Coronary artery (tissue), 2 donors: ENCODE results near the gene POTEF.
"Not testable (repeated sequence)": the region's sequence is repeated elsewhere in the genome, so short reads cannot be mapped to it uniquely, and the experiment has no call there.

Experiments used
- DNase-seq: peaks from one replicate; pipeline ENCODE4 v3.0.0-alpha.2; 2017; ENCODE audit warnings: low spot score
- H3K27ac ChIP-seq, 2 donors: fragments of 200-600 bp; sonication (generic); one replicate each; pipeline ENCODE4 v1.5.1; 2016 to 2019
- H3K4me3 ChIP-seq: fragments of 200-600 bp; sonication (generic); 2 replicates; pipeline ENCODE4 v1.5.1; 2016; ENCODE audit warnings: mild to moderate bottlenecking, moderate library complexity
- TF ChIP-seq, protein P1 (sequence below): fragments of 200-600 bp; sonication (generic); IDR thresholded peaks from one replicate; pipeline ENCODE4 v1.5.1; 2019; ENCODE audit warnings: antibody characterized with exemption

POTEF gene

DNA sequence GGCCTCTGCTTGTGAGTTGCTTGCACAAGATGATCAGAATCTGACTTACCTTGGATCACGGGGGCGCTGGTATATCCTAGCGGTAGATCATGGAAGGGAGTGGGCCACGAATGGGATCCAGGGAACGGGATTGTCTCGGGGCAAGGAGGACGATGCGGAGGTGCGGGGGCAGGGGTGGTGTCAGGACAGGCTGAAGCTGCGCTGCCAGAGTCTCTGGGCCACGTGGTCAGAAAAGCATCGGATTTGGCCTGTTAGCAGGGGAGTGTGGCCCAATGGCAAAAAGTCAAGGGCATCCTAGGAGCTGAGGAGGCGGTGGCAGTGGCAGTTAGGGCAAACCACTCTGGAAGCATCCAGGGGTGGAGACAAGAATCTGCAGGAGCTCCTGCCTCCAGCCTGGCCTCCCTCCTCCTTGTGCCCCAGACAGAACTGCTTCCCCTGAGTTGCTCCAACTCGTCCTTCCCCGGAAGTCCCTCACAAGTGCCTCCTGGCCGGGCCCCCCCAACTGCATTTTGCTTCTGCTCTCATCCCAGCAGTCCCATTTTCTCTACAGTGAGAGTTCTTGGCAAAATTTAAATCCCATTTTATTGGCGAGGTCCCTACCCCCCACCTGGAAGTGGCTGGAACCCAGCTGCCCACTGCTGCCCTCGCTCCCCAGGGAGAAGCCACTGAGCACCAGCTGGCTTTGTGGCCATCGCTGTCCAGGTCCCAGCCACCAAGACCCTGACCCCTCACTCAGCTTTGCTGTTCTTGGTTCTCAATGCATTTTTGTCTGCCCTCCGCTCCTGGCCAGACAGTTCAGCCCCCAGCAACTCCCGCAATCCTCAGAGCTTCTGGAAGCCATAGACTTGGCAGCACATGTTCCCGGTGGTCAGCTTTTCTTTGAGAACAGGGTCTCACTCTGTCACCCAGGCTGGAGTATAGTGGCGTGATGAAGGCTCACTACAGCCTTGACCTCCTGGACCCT is 21.4 kb upstream of the POTEF start:
- DNase-seq, result no peak
- no peak overlapping the region for H3K4me3 ChIP-seq
- TF ChIP-seq, protein P1, sequence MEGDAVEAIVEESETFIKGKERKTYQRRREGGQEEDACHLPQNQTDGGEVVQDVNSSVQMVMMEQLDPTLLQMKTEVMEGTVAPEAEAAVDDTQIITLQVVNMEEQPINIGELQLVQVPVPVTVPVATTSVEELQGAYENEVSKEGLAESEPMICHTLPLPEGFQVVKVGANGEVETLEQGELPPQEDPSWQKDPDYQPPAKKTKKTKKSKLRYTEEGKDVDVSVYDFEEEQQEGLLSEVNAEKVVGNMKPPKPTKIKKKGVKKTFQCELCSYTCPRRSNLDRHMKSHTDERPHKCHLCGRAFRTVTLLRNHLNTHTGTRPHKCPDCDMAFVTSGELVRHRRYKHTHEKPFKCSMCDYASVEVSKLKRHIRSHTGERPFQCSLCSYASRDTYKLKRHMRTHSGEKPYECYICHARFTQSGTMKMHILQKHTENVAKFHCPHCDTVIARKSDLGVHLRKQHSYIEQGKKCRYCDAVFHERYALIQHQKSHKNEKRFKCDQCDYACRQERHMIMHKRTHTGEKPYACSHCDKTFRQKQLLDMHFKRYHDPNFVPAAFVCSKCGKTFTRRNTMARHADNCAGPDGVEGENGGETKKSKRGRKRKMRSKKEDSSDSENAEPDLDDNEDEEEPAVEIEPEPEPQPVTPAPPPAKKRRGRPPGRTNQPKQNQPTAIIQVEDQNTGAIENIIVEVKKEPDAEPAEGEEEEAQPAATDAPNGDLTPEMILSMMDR, result no peak
- H3K27ac ChIP-seq, result no peak overlapping the region

DNA sequence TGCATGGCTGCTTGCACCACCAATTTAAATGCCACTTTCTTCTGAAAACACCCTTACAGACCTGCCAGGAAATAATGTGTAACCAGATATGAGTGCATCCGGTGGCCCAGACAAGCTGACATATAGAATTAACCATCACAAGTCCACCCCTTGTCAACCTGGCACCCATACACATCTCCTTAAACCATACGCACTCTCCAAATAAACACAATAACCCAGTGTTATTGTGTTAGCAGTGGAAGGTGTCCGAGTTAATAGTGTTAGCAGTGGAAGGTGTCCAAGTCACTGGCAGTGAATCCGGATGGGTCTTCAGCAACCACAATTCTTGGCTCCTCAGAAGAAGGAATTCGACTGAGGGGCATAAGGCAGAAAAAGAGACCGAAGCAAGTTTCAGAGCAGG is 19.5 kb upstream of the POTEF start:
- not testable (repeated sequence) for H3K4me3 ChIP-seq, H3K27ac ChIP-seq, DNase-seq

DNA sequence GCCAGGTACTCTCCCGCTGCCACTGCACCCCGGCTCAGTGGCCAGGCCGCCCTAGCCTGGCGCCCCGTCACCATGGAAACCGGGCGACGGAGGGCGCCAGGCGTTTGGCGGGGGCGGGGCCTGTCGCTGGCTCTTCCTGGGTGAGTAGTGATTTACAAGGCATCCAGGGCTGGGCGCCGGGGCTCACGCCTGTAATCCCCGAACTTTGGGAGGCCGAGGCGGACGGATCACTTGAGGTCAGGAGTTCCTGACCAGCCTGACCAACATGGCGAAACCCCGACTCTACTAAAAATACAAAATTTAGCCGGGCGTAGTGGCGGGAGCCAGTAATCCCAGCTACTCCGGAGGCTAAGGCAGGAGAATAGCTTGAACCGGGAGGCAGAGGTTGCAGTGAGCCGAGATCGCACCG is 16.0 kb upstream of the POTEF start, which contains the start of gene CCDC74B:
CCDC74B (minus strand) TSS at position 107 of the 409 bp plus-strand sequence. CDS start 116 bp downstream, outside the sequence.
- H3K4me3 ChIP-seq, result peak within 1 kb of the TSS; percentile 67
- not testable (repeated sequence) for DNase-seq, H3K27ac ChIP-seq

- DNase-seq, H3K27ac ChIP-seq: not testable (repeated sequence)
- H3K4me3 ChIP-seq, result peak overlapping the region; percentile 67
Observed at GRCh38 chr2:130143266-130144039, 14.4 kb upstream of the POTEF start.

GRCh38 chr2:130142396-130143265 is 13.6 kb upstream of the POTEF start:
- not testable (repeated sequence) for H3K4me3 ChIP-seq, H3K27ac ChIP-seq
- DNase-seq, result peak; percentile 52

- peak; percentile 55 for DNase-seq
- not testable (repeated sequence) for H3K4me3 ChIP-seq
Observed at GRCh38 chr2:130141645-130142370, 12.8 kb upstream of the POTEF start.

GRCh38 chr2:130141002-130141401 is 12.0 kb upstream of the POTEF start:
- DNase-seq, H3K27ac ChIP-seq, H3K4me3 ChIP-seq: not testable (repeated sequence)

More at GRCh38 chr2:130141645-130142370, 12.8 kb upstream of the POTEF start:
- H3K27ac ChIP-seq, result not testable (repeated sequence)

DNA sequence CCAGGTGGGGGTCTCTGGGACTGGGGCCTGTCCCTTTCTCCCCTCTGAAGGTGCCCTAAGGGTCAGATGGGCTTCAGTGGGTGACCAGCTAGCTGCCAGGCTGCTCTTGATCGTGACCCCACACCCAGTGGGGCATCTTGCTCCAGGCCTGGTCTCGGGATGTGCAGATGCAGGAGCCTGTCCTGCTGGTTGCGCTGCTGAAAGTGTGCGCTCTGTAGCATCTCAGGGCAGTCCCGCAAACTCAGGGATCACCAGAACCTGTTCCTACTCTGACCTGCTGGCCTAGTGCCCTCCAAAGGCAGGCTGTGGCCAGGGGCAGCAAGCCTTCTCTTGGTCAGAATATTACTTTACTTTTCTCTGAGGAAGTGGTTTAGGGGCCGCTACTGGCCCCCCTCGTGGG is 11.5 kb upstream of the POTEF start:
- H3K4me3 ChIP-seq, H3K27ac ChIP-seq: not testable (repeated sequence)
- DNase-seq, result peak; percentile 17

- peak; percentile 24 for DNase-seq
- not testable (repeated sequence) for H3K27ac ChIP-seq, H3K4me3 ChIP-seq
Observed at GRCh38 chr2:130139331-130140280, 10.6 kb upstream of the POTEF start.

DNA sequence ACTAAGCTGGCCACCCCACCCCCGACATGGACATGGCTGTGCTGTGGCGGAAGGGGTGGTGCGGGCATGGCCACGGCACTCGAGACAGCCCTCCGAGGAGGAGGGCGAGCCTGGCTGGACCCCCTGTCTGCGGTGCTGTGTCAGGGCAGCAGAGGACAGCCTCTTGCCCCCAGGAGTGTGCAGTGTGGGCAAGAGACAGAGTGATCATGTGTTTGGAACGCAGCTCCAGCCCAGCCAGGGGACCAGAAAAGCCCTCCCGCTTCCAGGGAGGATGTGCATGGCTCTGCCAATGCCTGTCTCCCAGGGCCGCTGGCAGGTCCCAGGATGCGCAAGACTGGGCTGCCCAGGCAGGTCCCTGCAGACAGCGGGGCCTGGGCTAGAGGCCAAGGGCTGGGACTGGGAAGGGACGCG is 9.8 kb upstream of the POTEF start:
- H3K4me3 ChIP-seq, H3K27ac ChIP-seq: not testable (repeated sequence)
- peak; percentile 31 for DNase-seq

DNA sequence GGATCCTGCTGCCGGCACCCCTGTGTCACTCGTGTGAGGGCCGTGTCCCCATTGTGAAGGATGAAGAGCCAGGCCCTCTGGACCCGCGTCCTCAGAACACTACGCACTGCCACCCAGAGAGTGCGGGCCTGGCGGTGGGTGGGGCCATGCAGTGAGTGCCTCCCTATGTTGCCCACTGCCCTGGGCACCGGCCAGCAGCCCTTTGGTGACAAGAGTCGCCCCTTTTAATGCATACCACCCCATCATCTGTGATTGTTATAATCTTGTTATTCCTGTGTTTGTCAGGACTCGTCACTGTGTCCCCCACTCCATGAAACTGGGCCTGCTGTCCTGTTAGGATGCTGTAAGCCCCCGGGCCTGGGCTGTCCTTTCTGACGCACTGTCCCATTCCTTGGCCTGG is 9.3 kb upstream of the POTEF start:
- peak; percentile 19 for DNase-seq
- H3K27ac ChIP-seq, H3K4me3 ChIP-seq: not testable (repeated sequence)

DNA sequence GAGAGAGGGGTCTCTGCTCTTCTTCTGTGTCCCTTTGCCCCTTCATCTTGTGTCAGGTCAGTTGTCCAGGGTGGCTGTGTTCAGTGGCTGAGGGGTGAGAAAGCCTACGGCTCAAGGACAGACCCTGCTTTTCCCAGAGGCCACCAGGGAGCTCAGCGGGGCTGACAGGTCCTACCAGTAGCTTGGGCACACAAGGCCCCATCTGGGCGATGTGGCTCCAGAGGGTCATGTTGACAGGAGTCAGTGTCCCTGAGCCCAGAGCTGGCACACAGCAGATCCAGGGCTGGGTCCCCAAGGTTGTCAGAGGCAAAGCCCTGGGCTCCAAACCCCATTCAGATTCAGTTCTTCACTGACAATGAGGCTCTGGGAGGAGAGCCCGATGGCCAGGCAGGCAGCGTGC is 8.1 kb upstream of the POTEF start:
- DNase-seq, result peak; percentile 43
- H3K4me3 ChIP-seq, H3K27ac ChIP-seq: not testable (repeated sequence)

DNA sequence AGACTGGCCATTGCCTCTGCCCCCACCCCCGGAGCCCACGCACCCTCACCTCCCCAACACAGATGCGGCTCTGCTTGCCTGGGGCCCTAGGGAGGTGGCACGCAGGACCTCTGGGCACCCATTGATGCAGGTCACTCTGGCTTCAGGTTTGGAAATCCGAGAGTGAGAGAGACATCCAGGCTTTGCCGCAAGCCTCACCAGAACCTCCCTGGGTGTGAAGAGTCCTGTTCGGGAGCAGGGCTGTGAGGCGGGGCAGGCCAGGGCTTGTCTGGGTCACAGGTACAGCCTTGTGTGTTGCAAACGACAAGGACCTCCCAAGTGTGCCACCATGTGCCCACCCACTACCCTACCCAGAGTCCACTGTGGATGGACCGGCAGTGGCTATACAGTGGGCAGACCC is 7.5 kb upstream of the POTEF start:
- H3K4me3 ChIP-seq, H3K27ac ChIP-seq: not testable (repeated sequence)
- peak; percentile 9 for DNase-seq
